GM12872 (cell line): ENCODE data around the gene PSMD1.

Experiments
- CTCF ChIP-seq: IDR thresholded peaks from 3 replicates; pipeline ENCODE4 v1.5.1; 2011; ENCODE audit warnings: low read depth, mild to moderate bottlenecking, low read length, moderate library complexity; ENCODE audit not compliant: insufficient read depth

Gene PSMD1

GRCh38 chr2:231063347-231063746 lies 6.7 kb downstream of the PSMD1 start:
- TF ChIP-seq CTCF, result no peak

DNA sequence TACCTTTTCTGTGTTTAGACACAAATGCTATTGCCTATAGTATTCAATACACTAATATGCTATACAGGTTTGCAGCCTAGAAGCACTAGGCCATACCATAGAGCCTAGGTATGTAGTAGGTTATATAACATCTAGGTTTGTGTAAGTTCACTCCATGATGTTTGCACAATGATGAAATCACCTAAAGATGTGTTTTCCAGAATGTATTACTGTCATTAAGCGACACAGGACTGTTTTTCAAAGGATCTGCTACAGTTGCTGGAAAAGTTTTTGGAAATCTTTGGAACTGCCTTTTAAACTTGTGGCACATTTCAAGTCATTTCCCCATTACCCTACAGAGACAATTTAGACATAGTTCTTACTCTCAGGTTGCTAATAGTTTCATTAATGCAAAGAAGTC lies 9.3 kb downstream of the PSMD1 start:
- TF ChIP-seq CTCF, result no peak

DNA sequence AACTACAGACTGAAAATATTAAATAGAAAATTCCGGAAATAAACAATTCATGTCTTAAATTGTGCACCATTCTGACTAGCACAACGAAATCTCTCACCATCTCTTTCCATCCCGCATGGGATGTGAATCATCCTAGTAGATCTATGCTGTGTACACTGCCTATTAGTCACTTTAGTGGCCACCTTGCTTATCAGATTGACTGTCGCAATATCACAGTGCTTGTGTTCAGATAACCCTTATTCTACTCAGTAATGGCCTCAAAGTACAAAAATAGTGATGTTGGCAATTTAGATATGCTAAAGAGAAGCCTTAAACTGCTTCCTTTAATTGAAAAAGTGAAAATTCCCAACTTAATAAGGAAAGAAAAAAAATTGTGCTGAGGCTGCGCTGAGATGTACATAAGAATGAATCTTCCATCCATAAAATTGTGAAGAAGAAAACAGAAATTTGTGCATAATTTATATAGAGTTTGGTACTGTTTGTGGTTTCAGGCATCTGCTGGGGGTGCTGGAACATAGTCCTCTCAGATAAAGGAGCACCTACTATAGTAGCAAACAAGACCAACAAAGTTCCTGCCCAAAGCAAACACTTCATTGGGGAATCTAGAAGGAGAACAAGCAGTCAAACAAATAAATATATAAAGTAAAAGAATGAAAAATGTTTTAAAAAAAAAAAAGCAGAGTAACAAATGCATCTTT lies 12.0 kb downstream of the PSMD1 start:
- no peak for TF ChIP-seq CTCF

DNA sequence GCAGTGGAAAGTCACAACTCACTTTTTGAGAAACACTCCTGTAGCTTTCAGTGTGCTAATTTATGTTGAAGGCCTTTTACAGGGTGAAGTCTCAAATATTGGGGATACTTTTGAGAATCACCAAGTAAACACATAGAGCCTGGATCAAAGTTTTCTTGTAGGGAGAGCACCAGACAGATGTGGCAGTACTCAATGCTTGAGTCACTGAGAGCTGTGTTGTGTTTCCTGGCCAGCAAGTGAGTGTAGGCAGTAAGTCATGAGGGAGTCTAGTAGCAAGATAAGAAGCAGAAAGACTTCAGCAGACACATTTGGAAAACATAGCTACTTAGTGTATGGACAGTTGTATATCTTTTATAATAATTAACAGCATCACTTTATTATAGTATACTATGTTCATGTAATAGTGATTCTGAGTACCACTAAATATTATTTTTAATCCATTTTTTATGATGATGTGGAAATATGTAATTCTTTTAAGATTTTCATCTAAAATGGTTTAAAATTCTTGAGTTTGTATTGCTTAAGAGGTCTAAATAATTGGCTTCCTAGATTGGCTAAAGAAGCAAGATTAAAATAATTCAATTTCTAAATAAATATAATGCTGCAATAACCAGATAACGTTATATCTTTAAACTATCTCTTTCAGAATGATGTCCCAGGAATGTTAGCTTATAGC lies 12.8 kb downstream of the PSMD1 start:
- no peak for TF ChIP-seq CTCF

GRCh38 chr2:231084565-231084964 lies 27.9 kb downstream of the PSMD1 start:
- no peak for TF ChIP-seq CTCF

DNA sequence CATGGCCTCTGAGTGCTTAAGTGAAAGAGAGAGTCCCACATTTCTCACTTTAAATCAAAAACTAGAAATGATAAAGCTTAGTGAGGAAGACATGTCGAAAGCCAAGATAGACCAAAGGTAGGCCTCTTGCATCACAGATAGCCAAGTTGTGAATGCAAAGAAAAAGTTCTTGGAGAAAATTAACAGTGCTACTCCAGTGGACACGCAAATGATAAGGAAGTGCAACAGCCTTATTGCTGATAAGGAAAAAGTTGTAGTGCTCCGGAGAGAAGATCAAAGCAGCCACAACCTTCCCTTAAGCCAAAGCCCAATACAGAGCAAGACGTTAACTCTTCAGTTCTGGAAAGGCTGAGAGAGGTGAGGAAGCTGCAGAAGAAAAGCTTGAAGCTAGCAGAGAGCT lies 32.1 kb downstream of the PSMD1 start:
- no peak for TF ChIP-seq CTCF

DNA sequence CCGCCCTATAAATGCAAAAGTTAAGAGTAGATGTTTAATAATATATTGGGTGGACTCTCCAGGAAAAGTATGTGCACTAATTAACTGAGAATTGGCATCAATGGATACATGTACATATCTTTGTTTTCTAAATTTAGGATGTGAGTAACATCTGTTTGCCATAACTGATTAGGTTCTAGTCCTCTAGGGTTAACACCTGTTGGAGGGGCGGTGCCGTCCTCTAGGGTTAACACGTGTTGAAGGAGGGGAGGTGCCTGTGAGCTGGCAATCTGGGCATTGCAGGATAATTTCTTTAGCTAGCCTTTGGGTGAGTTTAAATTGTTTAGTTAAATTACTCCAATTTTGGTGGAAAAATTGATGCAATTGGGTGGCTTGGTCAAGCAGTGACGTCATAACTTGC lies 37.3 kb downstream of the PSMD1 start:
- TF ChIP-seq CTCF, result no peak
